Bronchial epithelial cell (primary cell): Measurements from ENCODE around the gene CDRT4. TPM values are rescaled to one million over a fixed set of nuclear protein-coding genes. Genes with fewer than 3 reads are reported as not detected.

Experiments used
- DNase-seq: peaks from one replicate; pipeline ENCODE4 v3.0.0-alpha.2; 2010; ENCODE audit warnings: low read depth
- FAIRE-seq: peaks from 2 replicates; lab custom pipeline; 2011; peaks lifted over from hg19 to GRCh38; lab: Jason Lieb, UNC
- H3K27me3 ChIP-seq: 2 replicates; pipeline ENCODE4 v1.5.1; 2011; ENCODE audit warnings: low read length; ENCODE audit not compliant: control insufficient read depth, insufficient read depth
- H3K36me3 ChIP-seq: 2 replicates; pipeline ENCODE4 v1.5.1; 2011; ENCODE audit warnings: low read length; ENCODE audit not compliant: control insufficient read depth, insufficient read depth
- H3K4me3 ChIP-seq: 2 replicates; pipeline ENCODE4 v1.5.1; 2011; ENCODE audit warnings: mild to moderate bottlenecking, low read depth, low read length, control low read depth
- total RNA-seq: library from RNA; depleted of rRNA; stranded (reverse); fragments of >200 nt; gene quantifications from 2 replicates; pipeline ENCODE4 v1.2.1, GENCODE V29; 2014
- TF ChIP-seq, protein P1 (sequence below): IDR thresholded peaks from 2 replicates; pipeline ENCODE4 v1.5.1; 2011; ENCODE audit warnings: mild to moderate bottlenecking, moderate library complexity, low read length, control low read depth, inconsistent platforms; ENCODE audit not compliant: insufficient read depth, severe bottlenecking

CDRT4 gene
- total RNA-seq, 1 donor from 2014 or later: 1.1 TPM

GRCh38 chr17:15512071-15512709 is 44.8 kb upstream of the CDRT4 start:
- Histone ChIP-seq H3K27me3 (no peaks in the 10 kb centered on the region), H3K36me3 (peaks cover 7% of the 10 kb centered on the region), H3K4me3 (no peak overlapping the region)
- TF ChIP-seq, protein P1, sequence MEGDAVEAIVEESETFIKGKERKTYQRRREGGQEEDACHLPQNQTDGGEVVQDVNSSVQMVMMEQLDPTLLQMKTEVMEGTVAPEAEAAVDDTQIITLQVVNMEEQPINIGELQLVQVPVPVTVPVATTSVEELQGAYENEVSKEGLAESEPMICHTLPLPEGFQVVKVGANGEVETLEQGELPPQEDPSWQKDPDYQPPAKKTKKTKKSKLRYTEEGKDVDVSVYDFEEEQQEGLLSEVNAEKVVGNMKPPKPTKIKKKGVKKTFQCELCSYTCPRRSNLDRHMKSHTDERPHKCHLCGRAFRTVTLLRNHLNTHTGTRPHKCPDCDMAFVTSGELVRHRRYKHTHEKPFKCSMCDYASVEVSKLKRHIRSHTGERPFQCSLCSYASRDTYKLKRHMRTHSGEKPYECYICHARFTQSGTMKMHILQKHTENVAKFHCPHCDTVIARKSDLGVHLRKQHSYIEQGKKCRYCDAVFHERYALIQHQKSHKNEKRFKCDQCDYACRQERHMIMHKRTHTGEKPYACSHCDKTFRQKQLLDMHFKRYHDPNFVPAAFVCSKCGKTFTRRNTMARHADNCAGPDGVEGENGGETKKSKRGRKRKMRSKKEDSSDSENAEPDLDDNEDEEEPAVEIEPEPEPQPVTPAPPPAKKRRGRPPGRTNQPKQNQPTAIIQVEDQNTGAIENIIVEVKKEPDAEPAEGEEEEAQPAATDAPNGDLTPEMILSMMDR: no peak
- FAIRE-seq (no peak), DNase-seq (no peak)

GRCh38 chr17:15511142-15511541 is 43.7 kb upstream of the CDRT4 start:
- Histone ChIP-seq H3K36me3 (peaks cover 2% of the 10 kb centered on the region), H3K4me3 (no peak overlapping the region), H3K27me3 (no peaks in the 10 kb centered on the region)
- no peak for DNase-seq
- no peak for FAIRE-seq
- TF ChIP-seq, protein P1: no peak

DNA sequence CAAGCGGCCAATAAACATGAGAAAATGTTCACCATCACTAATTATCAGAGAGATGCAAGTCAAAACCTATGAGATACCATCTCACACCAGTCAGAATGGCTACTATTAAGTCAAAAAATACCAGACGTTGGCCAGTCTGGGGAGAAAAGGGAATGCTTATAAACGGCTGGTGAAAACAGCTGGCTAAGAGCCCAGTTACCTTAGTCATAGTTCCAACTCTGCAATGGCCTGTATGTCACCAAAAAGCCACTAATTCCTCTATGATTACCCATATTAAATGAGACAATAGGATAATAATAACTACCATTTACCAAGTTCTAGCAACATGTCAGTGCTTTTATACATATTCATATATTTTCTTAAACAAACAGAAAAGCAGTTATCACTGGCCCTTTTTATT is 42.9 kb upstream of the CDRT4 start:
- no peak for FAIRE-seq
- DNase-seq: peak; percentile 57

DNA sequence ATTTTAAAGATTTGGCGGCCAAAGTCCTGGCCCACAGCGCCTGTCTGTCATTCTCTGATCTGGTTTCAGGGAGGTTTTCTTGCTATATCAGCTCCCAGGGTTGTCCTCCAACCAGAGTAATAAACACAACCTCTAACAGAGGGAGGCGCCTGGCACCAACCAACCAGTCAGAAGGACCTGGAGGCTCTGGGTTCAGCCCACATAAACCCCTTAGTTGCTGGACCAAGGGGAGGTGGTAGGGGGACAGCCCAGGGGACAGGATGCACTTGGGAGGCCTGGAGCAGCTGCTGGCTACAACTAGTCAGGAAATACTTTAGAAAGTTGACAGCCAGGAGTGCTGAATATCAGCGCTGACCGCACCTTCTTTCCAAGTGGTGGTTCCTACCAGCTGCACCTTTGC is 41.7 kb upstream of the CDRT4 start:
- peaks cover 2% of the 10 kb centered on the region for H3K36me3 ChIP-seq
- no peak for FAIRE-seq
- no peak overlapping the region for H3K4me3 ChIP-seq
- DNase-seq: no peak
- TF ChIP-seq, protein P1: no peak
- no peaks in the 10 kb centered on the region for H3K27me3 ChIP-seq

More for the DNA sequence above, 42.9 kb upstream of the CDRT4 start:
- H3K27me3 ChIP-seq: no peaks in the 10 kb centered on the region
- TF ChIP-seq, protein P1: no peak
- H3K36me3 ChIP-seq: peaks cover 2% of the 10 kb centered on the region
- H3K4me3 ChIP-seq: no peak overlapping the region

DNA sequence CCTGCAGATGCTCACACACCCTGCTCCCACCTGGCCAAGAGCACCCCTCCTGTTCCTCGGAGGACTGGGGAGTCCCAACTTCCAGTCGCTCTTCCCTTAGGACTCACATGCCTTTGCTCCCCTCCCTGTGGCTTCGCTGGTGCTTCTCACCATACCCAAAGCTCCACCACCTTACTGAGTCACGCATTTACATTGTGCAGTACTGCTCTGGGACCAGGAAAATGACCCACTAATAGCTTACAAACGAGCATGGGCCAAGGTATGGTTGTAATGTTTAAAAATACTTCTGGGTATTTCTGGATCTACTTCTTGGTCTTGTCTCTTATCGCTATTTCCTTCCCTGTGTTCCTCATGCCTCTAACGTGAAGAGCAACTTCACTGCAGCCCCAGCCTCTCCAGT is 41.0 kb upstream of the CDRT4 start:
- no peaks in the 10 kb centered on the region for H3K36me3 ChIP-seq
- DNase-seq (no peak), FAIRE-seq (no peak)
- no peaks in the 10 kb centered on the region for H3K27me3 ChIP-seq
- no peak overlapping the region for H3K4me3 ChIP-seq
- TF ChIP-seq, protein P1: no peak

GRCh38 chr17:15507896-15508295 is 40.5 kb upstream of the CDRT4 start:
- TF ChIP-seq, protein P1: no peak
- DNase-seq (no peak), FAIRE-seq (no peak)
- H3K27me3 ChIP-seq: no peaks in the 10 kb centered on the region
- H3K4me3 ChIP-seq: no peak overlapping the region
- H3K36me3 ChIP-seq: no peaks in the 10 kb centered on the region
